ENCODE data around the gene BRPF1. TPM values are rescaled to one million over a fixed set of nuclear protein-coding genes. Genes with fewer than 3 reads are reported as not detected.

The BRPF1 gene
- total and polyA plus RNA-seq, 2 experiments from 2014 or later, result 8.0 to 24.7 TPM

- Histone ChIP-seq H3K27ac (ENCODE audit: low read depth) (no peak overlapping the region), H3K4me1 (ENCODE audit: insufficient read depth) (no peaks in the 10 kb centered on the region), H3K4me3 (no peak overlapping the region), H3K36me3 (ENCODE audit: insufficient read depth) (peaks cover 7% of the 10 kb centered on the region), H3K79me2 (replicated peaks; ENCODE audit: insufficient read depth) (no peaks in the 10 kb centered on the region), H3K9me2 (ENCODE audit: insufficient read depth) (no peaks in the 10 kb centered on the region), H3F3A (replicated peaks; ENCODE audit: low read depth) (no peaks in the 10 kb centered on the region), H3K27me3 (ENCODE audit: insufficient read depth) (no peaks in the 10 kb centered on the region), H2AFZ (no peak overlapping the region), H3K4me2 (no peak overlapping the region), H4K20me1 (replicated peaks; ENCODE audit: insufficient read depth) (no peaks in the 10 kb centered on the region)
- Mint-ChIP-seq H3K4me3 (no peak overlapping the region), H3K27me3 (ENCODE audit: insufficient read depth, low read depth, poor library complexity) (peaks cover 2% of the 10 kb centered on the region), H3K27ac (no peak overlapping the region), H3K9me3 (no peaks in the 10 kb centered on the region; the same call in 2 of the 3 replicates), H3K36me3 (ENCODE audit: low read depth) (peaks cover 28% of the 10 kb centered on the region), H3K4me1 (no peaks in the 10 kb centered on the region)
- TF ChIP-seq ZNF462 (CRISPR knock-in tag; IDR thresholded peaks at IDR 0.05) (no peak), JUNB (IDR thresholded peaks at IDR 0.05; ENCODE audit: unreplicated experiment) (no peak), CTCF (conservative IDR thresholded peaks at IDR 0.05; ENCODE audit: low read depth in 2 of 2) (no peak), EZH2phosphoT487 (IDR thresholded peaks at IDR 0.05; ENCODE audit: unreplicated experiment) (no peak), STAT1 (IDR thresholded peaks at IDR 0.05; ENCODE audit: unreplicated experiment) (no peak), EZH2 (IDR thresholded peaks at IDR 0.05; ENCODE audit: low read depth, unreplicated experiment) (no peak), CREB1 (CRISPR knock-in tag; IDR thresholded peaks at IDR 0.05; ENCODE audit: low read depth) (no peak), POLR2AphosphoS5 (IDR thresholded peaks at IDR 0.05; ENCODE audit: low read depth) (no peak), NANOG (IDR thresholded peaks at IDR 0.05; ENCODE audit: borderline replicate concordance) (no peak), ZNF114 (CRISPR knock-in tag; IDR thresholded peaks at IDR 0.05) (no peak), REST (IDR thresholded peaks at IDR 0.05; ENCODE audit: unreplicated experiment) (no peak), ZNF331 (CRISPR knock-in tag; IDR thresholded peaks at IDR 0.05; ENCODE audit: low read depth) (no peak), ETS1 (IDR thresholded peaks at IDR 0.05) (no peak)
- DNase-seq (ENCODE audit: low spot score) (no peak), ATAC-seq (no peak)
These were observed 40.8 kb upstream of the BRPF1 start for GRCh38 chr3:9690451-9691450.
